HG03469 (cell line): ENCODE data around the gene KDM4C.

Experiments
- ATAC-seq: cut with Tn5 transposase; IDR thresholded peaks from one replicate; pipeline ENCODE4 v1.9.1; 2021; ENCODE audit warnings: mild to moderate bottlenecking, moderate library complexity, moderate number of reproducible peaks; ENCODE audit not compliant: unreplicated experiment

Gene KDM4C

GRCh38 chr9:7186175-7186574, 428.4 kb downstream of the KDM4C start:
- ATAC-seq = no peak

- ATAC-seq = no peak
Measured at GRCh38 chr9:7192266-7192665, 434.5 kb downstream of the KDM4C start.

DNA sequence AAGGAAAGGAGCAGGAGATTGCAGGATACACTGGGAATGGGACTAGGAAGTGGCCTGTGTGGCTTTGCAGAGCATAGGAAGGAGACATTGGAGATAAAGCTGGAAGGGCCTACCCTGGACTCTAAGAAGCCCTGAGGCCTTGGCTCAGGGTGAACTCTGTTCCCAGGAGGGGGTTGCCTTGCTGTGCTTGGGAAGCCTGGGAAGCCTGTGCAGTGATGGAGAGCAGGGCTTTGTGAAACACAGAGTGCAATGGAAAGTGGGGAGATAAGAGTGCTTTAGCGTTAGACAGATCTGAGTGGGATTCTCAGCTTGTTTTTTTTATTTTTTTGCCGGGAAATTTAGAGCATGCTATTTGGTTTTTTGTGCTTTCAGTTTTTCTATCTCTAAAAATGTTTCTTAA, 437.8 kb downstream of the KDM4C start:
- ATAC-seq = no peak

GRCh38 chr9:7196467-7196866, 438.7 kb downstream of the KDM4C start:
- ATAC-seq = no peak

- no peak for ATAC-seq
Measured at GRCh38 chr9:7201196-7201595, 443.4 kb downstream of the KDM4C start.

DNA sequence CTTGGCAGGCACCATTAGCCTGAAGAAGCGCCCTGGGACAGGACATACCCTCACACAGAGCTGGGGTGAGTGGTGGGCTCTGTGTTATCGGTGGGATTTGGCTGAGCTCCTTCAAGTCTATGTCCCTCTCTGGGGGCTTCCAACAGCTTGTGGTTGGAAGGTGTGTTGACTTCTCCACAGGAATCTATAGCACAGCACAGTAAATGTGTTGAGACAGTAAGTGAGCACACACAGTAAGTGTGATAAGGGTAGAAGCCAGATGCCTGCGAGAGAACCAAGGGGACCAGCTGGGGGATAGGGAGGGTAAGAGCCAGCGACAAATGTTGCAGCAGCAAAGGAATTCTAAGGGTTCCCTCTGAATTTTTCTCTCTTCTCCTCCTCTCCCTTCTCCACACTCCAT, 448.0 kb downstream of the KDM4C start:
- ATAC-seq = no peak

- no peak for ATAC-seq
Measured at GRCh38 chr9:7206221-7206758, 448.5 kb downstream of the KDM4C start.

DNA sequence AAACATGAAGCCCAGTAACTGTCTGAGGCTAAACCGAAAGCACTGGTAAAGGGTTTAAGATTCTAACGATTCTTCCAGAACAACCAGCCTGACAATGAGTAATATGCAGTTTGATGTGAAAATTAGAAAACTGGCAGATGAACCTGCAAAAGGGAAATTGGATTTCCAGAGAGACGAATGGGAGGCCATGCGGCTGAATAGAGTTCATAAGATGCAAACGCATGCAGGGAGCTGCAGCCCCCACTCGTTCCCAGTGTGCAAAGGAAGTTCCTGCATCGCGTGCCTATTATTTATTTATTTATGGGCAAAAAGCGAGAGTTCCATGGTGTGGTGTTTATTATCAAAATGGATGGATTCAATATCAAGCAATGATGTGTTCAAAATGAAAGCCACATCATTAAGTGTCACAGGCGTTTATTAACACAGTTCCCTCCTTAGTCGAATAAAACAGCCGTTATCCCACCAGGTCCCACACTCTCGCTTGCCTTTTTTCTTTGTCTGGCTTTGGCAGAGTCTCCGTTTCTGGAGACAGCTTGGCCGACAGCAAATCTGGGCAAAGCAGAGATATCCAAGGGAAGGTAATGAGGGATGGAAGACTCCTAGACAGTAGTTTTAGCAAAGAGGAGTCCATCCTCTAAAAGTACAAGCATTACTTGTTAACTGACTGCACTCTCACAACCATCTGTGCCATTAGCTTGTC, 451.4 kb downstream of the KDM4C start:
- no peak for ATAC-seq

- ATAC-seq = no peak
Measured at GRCh38 chr9:7209990-7210389, 452.2 kb downstream of the KDM4C start.

GRCh38 chr9:7210854-7211637, 453.3 kb downstream of the KDM4C start:
- ATAC-seq = no peak

GRCh38 chr9:7211657-7212056, 453.9 kb downstream of the KDM4C start:
- ATAC-seq = no peak

GRCh38 chr9:7212101-7212500, 454.3 kb downstream of the KDM4C start:
- ATAC-seq = no peak

GRCh38 chr9:7216004-7216841, 458.4 kb downstream of the KDM4C start:
- no peak for ATAC-seq

DNA sequence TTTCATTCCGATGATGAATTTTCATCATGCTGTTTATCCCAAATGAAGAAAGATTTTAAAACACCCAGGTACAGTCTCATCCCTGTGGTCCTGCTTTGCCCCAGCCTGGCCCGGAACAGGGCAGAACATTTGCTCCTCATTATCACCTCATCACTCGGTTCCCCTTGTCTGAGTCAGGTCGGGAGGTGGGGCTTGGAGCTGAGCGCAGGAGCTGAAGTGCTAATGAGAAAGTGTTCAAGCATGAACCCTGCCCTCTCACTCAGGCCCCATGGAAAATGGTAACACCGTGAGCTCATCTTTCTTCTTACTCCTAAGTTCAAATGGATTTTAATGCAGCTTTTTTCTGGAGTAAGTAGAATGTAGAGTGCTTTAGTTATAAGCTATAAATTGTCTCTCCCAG, 466.2 kb downstream of the KDM4C start:
- no peak for ATAC-seq
